ENCODE results near the gene GNRH2. TPM values are rescaled to one million over a fixed set of nuclear protein-coding genes. Genes with fewer than 3 reads are reported as not detected.
"Not testable (repeated sequence)": the region's sequence is repeated elsewhere in the genome, so short reads cannot be mapped to it uniquely, and the experiment has no call there.

Gene GNRH2
- total RNA-seq, 2 donors from 2014 or later = not detected

DNA sequence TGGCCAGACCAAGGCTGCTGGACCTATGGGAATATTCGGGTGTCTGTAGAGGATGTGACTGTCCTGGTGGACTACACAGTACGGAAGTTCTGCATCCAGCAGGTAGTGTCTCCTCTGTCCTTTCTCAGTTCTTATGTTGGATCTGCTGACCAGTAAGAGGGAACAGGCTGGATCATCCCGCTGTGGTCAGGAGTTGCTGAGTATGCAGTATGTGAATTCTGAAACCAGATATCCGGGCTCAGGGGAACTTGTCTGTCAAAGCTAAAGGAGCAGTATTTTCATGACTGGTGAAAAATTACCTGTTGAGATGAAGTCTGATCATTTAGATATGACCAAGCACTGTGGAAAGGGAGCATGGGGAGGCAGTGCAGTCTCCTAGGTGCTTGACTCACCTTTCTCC is 22.1 kb upstream of the GNRH2 start:
- H3K4me1 ChIP-seq = no peaks in the 10 kb centered on the region
- no peak overlapping the region for H3K27ac ChIP-seq
- no peak overlapping the region for H3K9ac ChIP-seq (ENCODE audit: low read depth in 2 of 2, low read length in 2 of 2)
- intact Hi-C loops (cut with DNase I) = no loop called here
- H3K4me3 ChIP-seq = no peak overlapping the region
- DNase-seq = no peak
- no peaks in the 10 kb centered on the region for H3K27me3 ChIP-seq
- TF ChIP-seq, protein P1, sequence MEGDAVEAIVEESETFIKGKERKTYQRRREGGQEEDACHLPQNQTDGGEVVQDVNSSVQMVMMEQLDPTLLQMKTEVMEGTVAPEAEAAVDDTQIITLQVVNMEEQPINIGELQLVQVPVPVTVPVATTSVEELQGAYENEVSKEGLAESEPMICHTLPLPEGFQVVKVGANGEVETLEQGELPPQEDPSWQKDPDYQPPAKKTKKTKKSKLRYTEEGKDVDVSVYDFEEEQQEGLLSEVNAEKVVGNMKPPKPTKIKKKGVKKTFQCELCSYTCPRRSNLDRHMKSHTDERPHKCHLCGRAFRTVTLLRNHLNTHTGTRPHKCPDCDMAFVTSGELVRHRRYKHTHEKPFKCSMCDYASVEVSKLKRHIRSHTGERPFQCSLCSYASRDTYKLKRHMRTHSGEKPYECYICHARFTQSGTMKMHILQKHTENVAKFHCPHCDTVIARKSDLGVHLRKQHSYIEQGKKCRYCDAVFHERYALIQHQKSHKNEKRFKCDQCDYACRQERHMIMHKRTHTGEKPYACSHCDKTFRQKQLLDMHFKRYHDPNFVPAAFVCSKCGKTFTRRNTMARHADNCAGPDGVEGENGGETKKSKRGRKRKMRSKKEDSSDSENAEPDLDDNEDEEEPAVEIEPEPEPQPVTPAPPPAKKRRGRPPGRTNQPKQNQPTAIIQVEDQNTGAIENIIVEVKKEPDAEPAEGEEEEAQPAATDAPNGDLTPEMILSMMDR (IDR thresholded peaks at IDR 0.05) = no peak
- H3K9me3 ChIP-seq = no peaks in the 10 kb centered on the region
- H3K36me3 ChIP-seq = peaks cover 2% of the 10 kb centered on the region

GRCh38 chr20:3021777-3022176 is 21.6 kb upstream of the GNRH2 start:
- H3K36me3 ChIP-seq = peaks cover 6% of the 10 kb centered on the region
- no peaks in the 10 kb centered on the region for H3K9me3 ChIP-seq
- no peak overlapping the region for H3K4me3 ChIP-seq
- TF ChIP-seq, protein P1 (IDR thresholded peaks at IDR 0.05) = no peak
- H3K27ac ChIP-seq = no peak overlapping the region
- DNase-seq = no peak
- no peaks in the 10 kb centered on the region for H3K27me3 ChIP-seq
- H3K4me1 ChIP-seq = no peaks in the 10 kb centered on the region
- no peak overlapping the region for H3K9ac ChIP-seq (ENCODE audit: low read depth in 2 of 2, low read length in 2 of 2)
- intact Hi-C loops (cut with DNase I) = no loop called here

DNA sequence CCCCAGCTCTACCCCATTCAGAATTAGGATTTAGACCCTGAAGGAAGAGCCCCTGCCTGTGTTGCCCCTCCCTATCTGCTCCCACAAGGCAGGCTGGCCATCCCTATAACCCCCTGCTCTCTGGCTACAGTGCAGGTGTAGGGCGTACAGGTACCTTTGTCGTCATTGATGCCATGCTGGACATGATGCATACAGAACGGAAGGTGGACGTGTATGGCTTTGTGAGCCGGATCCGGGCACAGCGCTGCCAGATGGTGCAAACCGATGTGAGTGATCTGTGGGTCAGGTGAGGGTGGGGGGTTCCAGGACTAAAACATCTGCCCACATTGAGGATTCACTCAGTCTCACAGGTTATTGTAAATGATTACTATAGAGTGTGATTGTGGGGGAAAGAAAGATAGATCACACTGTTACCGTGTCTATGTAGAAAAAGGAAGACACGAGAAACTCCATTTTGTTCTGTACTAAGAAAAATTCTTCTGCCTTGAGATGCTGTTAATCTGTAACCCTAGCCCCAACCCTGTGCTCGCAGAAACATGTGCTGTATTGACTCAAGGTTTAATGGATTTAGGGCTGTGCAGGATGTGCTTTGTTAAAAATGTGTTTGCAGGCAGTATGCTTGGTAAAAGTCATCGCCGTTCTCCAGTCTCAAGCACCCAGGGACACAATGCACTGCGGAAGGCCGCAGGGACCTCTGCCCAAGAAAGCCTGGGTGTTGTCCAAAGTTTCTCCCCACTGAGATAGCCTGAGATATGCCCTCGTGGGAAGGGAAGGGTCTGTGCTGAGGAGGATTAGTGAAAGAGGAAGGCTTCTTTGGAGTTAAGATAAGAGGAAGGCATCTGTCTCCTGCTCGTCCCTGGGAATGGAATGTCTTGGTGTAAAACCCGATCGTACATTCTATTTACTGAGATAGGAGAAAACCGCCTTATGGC is 20.6 kb upstream of the GNRH2 start:
- H3K9me3 ChIP-seq; H3K27ac ChIP-seq; DNase-seq; H3K4me3 ChIP-seq; H3K4me1 ChIP-seq; H3K27me3 ChIP-seq; intact Hi-C loops (cut with DNase I): not testable (repeated sequence)
- Histone ChIP-seq H3K9ac (ENCODE audit: low read depth in 2 of 2, low read length in 2 of 2) (peak overlapping the region in 1 of 2 donors; percentile 3), H3K36me3 (peaks cover 13% of the 10 kb centered on the region)

DNA sequence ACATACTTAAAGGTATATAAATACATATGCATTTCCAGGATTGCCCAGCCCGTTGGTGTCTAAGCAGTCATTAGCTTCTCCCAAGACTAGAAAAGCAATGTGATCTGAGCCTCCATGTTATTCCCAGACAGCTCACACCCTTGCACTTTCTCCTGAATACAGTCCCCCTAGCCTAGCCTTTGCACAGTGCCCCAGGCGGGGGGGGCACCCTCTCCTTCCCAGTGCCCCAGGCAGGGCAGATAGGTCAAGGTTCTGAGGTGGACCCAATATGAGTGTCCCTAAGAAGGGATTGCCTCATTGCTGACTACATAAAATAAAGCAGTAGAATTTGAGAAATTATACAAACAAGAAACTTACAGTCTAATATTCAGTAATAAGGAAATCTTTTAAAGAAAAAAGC is 15.4 kb upstream of the GNRH2 start:
- H3K27me3 ChIP-seq = no peaks in the 10 kb centered on the region
- H3K4me1 ChIP-seq = no peaks in the 10 kb centered on the region
- no peaks in the 10 kb centered on the region for H3K9me3 ChIP-seq
- no peak for DNase-seq
- no peak overlapping the region for H3K9ac ChIP-seq (ENCODE audit: low read depth in 2 of 2, low read length in 2 of 2)
- H3K36me3 ChIP-seq = peaks cover 13% of the 10 kb centered on the region
- H3K27ac ChIP-seq = no peak overlapping the region
- H3K4me3 ChIP-seq = no peak overlapping the region
- TF ChIP-seq, protein P1 (IDR thresholded peaks at IDR 0.05) = no peak
- intact Hi-C loops (cut with DNase I) = no loop called here

- TF ChIP-seq, protein P1 (IDR thresholded peaks at IDR 0.05) = no peak
- Histone ChIP-seq H3K4me1 (no peaks in the 10 kb centered on the region), H3K27ac (no peak overlapping the region), H3K36me3 (peaks cover 19% of the 10 kb centered on the region), H3K9ac (ENCODE audit: low read depth in 2 of 2, low read length in 2 of 2) (no peak overlapping the region), H3K9me3 (no peaks in the 10 kb centered on the region), H3K4me3 (no peak overlapping the region), H3K27me3 (no peaks in the 10 kb centered on the region)
- intact Hi-C loops (cut with DNase I) = loop anchor here (10.0 kb wide), 1 partner anchor 1567 kb away; the partner anchor contains the start of gene NSFL1C
- DNase-seq = no peak
These were observed 11.8 kb upstream of the GNRH2 start for GRCh38 chr20:3031524-3032147.

All from colonic mucosa (tissue), 4 donors.